Duodenal mucosa (tissue), 2 donors: ENCODE data around the gene OR4K1.

Experiments used
- H3K27ac ChIP-seq: one replicate; pipeline ENCODE4 v1.7.0; 2013; ENCODE audit warnings: low read depth, low read length
- H3K27me3 ChIP-seq, 2 donors: one replicate each; pipeline ENCODE4 v1.7.0; 2013; ENCODE audit warnings: low read length in 2 of 2, control low read depth in 1 of 2; ENCODE audit not compliant: insufficient read depth in 2 of 2, control insufficient read depth in 1 of 2
- H3K36me3 ChIP-seq, 2 donors: one replicate each; pipeline ENCODE4 v1.7.0; 2013; ENCODE audit warnings: low read length in 2 of 2, control low read depth in 1 of 2; ENCODE audit not compliant: insufficient read depth in 2 of 2, control insufficient read depth in 1 of 2
- H3K4me1 ChIP-seq, 2 donors: one replicate each; pipeline ENCODE4 v1.7.0; 2013; ENCODE audit warnings: low read length in 2 of 2, control low read depth in 1 of 2; ENCODE audit not compliant: insufficient read depth in 2 of 2, control insufficient read depth in 1 of 2
- H3K4me3 ChIP-seq, 2 donors: one replicate each; pipeline ENCODE4 v1.7.0; 2013; ENCODE audit warnings: low read length in 2 of 2, low read depth in 1 of 2
- H3K9ac ChIP-seq, 2 donors: one replicate each; pipeline ENCODE4 v1.7.0; 2013; ENCODE audit warnings: low read length in 2 of 2, low read depth in 1 of 2
- H3K9me3 ChIP-seq, 2 donors: one replicate each; pipeline ENCODE4 v1.7.0; 2013; ENCODE audit warnings: low read length in 2 of 2, control low read depth in 1 of 2; ENCODE audit not compliant: control insufficient read depth in 1 of 2

The OR4K1 gene, protein sequence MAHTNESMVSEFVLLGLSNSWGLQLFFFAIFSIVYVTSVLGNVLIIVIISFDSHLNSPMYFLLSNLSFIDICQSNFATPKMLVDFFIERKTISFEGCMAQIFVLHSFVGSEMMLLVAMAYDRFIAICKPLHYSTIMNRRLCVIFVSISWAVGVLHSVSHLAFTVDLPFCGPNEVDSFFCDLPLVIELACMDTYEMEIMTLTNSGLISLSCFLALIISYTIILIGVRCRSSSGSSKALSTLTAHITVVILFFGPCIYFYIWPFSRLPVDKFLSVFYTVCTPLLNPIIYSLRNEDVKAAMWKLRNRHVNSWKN

DNA sequence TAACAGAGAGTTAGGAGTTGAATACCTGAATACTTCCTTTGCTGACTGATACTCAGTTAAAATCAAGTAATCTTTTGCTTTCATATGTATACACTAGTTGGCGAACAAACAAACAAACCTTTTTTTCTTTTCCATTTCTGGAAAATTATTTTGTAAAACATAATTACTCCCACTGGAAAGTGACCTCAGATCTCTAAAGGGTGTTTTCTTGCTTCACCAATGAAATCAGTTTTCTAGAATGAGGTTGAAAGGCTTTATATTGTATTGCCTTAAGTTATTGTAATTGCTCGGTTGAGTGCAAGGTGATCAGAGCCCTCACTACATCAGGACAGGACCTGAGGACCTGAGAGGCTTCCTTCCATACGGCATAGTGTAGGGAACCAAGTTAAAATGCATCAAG lies at the start of gene OR4K1:
Gene OR4K1 (plus strand): TSS at position 301 of the 400 bp plus-strand sequence. CDS start 4,750 bp downstream, outside the sequence.
- no peaks in the 10 kb centered on the region for H3K27me3 ChIP-seq
- H3K9ac ChIP-seq = no peak within 1 kb of the TSS
- H3K4me3 ChIP-seq = no peak within 1 kb of the TSS
- no peaks in the 10 kb centered on the region for H3K36me3 ChIP-seq
- H3K27ac ChIP-seq = no peak within 1 kb of the TSS
- H3K4me1 ChIP-seq = no peaks in the 10 kb centered on the region
- peaks cover 5 to 11% of the 10 kb centered on the region in 2 donors for H3K9me3 ChIP-seq

DNA sequence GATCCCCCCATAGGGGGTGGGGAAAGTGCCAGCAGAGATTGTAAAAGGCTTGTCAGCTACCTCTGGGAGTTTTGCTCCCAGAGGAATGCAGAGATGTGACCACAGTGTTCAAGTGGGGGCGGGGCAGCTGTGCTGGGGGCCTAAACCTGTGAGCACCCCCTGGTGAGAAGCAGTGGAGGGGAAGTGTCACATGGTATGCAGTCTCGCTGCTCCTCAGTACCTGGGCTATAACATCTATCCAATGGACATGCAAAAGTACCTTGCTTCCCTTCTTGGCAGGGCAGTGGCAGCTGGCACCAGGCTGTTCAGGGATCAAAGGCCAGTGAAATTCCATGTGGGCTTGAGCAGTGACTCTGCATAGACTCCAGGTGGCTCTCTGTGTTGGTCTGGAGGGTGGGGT lies 35.4 kb upstream of the OR4K1 start:
- Histone ChIP-seq H3K4me1 (no peaks in the 10 kb centered on the region), H3K36me3 (no peaks in the 10 kb centered on the region), H3K27me3 (no peaks in the 10 kb centered on the region), H3K9me3 (peaks cover 25 to 44% of the 10 kb centered on the region in 2 donors), H3K4me3 (no peak overlapping the region), H3K9ac (no peak overlapping the region), H3K27ac (no peak overlapping the region)

DNA sequence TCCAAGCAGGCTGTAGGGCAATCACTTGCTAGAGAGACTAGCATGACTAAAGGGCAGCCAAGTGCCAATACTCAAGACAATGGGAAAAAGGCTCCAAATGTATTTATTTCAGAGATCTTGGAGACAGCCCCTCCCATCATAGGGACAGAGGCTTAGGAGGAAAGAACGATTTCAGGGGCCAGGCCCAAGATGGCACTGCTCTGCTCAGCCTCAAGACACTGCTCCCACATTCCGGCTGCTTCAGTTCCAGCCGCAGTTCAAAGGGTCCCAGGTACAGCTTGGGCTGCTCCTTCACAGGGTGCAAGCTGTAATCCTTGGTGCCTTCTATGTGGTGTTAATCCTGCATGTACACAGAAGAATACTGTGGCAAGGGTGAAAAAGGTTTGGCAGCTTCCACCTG lies 29.7 kb upstream of the OR4K1 start:
- Histone ChIP-seq H3K27ac (no peak overlapping the region), H3K27me3 (no peaks in the 10 kb centered on the region), H3K9ac (no peak overlapping the region), H3K4me3 (no peak overlapping the region), H3K4me1 (no peaks in the 10 kb centered on the region), H3K9me3 (peaks cover 6 to 22% of the 10 kb centered on the region in 2 donors), H3K36me3 (no peaks in the 10 kb centered on the region)

DNA sequence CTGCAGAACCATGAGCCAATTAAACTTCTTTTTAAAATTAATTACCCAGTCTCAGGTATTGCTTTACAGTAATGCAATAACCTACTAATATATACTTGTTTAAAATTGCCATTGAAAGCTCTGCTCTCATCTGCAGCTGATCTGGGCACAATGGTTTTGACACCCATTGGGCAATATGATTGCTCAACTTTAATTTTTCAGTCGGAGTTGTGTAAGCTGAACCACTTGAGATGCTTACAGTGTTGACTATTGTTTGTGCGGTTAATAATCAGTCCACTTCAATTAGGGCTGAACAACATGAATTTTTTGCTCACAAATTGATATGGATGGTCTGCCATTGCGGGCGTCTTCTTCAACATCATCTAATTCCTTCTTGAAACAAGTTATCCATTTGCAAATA lies 28.3 kb upstream of the OR4K1 start:
- H3K9ac ChIP-seq = no peak overlapping the region
- no peak overlapping the region for H3K4me3 ChIP-seq
- H3K27me3 ChIP-seq = no peaks in the 10 kb centered on the region
- H3K9me3 ChIP-seq = peaks cover 6 to 13% of the 10 kb centered on the region in 2 donors
- no peaks in the 10 kb centered on the region for H3K36me3 ChIP-seq
- no peak overlapping the region for H3K27ac ChIP-seq
- no peaks in the 10 kb centered on the region for H3K4me1 ChIP-seq

DNA sequence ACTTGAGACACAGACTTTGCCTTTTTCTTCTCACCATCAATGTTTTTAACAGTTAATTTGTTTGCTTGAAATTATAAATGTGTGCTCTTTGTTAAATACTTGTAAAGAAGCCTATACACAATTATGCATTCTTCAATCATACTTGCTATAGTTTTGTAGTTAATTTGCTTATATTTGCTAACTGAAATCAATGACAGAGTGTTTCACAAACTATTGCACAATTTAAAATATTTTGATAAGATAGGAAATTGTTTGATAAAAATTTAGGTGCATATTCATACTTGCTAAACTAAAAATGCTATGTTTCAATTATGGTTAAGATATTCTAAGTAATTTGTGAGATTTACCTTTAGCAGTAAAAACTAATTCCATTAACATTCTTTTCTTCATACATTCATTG lies 24.1 kb upstream of the OR4K1 start:
- H3K9me3 ChIP-seq = peaks cover 0 to under 1% of the 10 kb centered on the region in 2 donors
- H3K9ac ChIP-seq = no peak overlapping the region
- H3K36me3 ChIP-seq = no peaks in the 10 kb centered on the region
- H3K4me3 ChIP-seq = no peak overlapping the region
- H3K27ac ChIP-seq = no peak overlapping the region
- H3K27me3 ChIP-seq = no peaks in the 10 kb centered on the region
- no peaks in the 10 kb centered on the region for H3K4me1 ChIP-seq

DNA sequence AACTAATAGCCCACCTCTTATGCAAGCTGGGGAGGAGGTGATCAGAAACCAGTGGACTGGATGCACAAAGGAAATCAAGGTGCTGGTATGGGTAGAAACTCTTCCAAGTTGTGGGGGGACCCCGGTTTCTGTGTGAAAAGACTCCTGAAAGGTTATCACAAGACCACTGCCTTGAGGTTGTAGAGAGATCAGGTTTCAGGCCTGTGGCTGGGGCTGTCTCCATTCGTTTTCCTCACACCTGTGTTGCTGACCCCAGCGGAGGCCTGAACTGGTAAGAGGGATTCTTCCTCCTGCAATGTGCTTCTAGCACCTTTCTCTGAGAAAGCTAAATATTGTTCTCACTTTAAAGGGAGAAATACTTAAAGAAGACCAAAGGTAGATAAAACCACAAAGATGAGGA lies 19.6 kb upstream of the OR4K1 start:
- H3K9ac ChIP-seq = no peak overlapping the region
- H3K27ac ChIP-seq = no peak overlapping the region
- no peaks in the 10 kb centered on the region for H3K4me1 ChIP-seq
- no peaks in the 10 kb centered on the region for H3K9me3 ChIP-seq
- no peaks in the 10 kb centered on the region for H3K36me3 ChIP-seq
- H3K4me3 ChIP-seq = no peak overlapping the region
- H3K27me3 ChIP-seq = no peaks in the 10 kb centered on the region

DNA sequence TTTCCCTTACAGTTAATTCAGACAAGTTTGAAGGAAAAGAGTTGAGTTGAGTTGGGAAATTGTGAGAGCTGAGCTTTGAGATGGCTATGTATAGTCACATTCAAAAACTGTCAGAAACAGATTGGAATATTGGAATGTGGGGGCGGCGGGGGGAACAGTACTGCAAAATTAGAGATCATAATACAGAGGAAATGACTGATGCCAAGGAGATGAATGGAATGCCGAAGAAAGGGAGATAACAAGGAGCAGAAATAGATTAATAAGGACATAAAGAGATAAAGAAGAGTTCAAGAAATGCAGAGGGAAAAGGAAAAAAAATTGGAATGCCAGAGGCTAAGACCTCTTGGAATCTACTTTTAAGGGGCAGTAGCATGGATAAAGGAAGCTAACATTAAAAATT lies 13.5 kb upstream of the OR4K1 start:
- Histone ChIP-seq H3K36me3 (no peaks in the 10 kb centered on the region), H3K4me3 (no peak overlapping the region), H3K4me1 (no peaks in the 10 kb centered on the region), H3K9ac (no peak overlapping the region), H3K27me3 (no peaks in the 10 kb centered on the region), H3K9me3 (no peaks in the 10 kb centered on the region), H3K27ac (no peak overlapping the region)

DNA sequence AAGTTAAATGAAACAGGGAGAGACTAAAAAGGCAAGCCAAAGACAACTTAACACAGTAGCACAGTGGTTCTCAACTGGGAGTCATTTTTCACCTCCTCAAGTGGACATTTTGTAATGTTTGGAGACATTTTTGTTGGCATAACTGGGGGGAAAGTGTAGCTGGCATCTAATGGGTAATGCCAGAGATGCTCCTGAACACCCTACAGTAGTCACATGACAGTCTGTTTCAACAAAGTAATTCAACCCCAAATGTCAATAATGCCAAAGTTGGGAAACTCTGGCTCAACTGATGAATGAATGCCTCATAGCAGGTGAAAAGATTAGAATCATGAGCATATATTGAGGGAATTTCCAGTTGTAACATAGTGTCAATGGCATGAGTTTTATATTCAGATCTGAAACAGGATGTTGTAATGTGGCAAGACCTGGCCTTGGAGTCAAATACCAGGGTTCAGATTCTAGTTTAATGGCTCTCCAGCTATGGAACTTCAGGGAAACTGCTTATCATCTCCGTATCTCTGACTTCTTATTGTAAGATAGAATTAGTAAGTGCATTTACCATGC lies 12.7 kb upstream of the OR4K1 start:
- Histone ChIP-seq H3K4me1 (no peaks in the 10 kb centered on the region), H3K4me3 (no peak overlapping the region), H3K27ac (no peak overlapping the region), H3K36me3 (no peaks in the 10 kb centered on the region), H3K27me3 (no peaks in the 10 kb centered on the region), H3K9ac (no peak overlapping the region), H3K9me3 (no peaks in the 10 kb centered on the region)

DNA sequence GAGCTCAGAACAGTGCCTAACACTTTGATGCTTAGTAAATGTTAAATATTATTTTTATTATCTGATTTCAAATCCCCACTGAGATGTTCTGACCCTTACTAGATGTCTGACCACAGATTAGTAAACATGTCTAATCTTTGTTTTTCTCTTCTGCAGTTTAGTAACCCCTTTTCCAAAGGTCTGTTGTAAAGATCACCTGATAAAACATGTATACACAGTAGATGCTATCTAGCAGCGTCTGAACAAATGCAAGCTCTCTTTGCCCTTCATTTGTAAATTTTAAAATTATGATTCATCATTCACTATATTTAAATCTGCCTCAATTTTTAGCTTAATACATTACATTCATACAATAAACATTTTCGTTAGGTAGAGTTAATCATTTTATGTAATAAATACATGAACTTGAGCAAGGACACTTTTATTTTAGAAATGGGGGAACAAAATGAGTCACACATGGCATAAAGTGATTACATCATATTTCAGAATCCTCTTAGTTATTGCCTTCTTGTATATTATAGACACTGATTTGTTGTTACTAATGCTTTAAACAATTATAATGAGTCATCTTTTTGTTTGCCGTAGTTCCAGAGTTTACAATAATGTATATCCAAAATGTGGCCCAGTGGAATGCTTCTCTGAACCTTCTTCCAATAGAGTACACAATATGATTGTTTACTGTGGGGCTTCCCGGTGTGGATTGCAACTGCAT lies 12.0 kb upstream of the OR4K1 start:
- Histone ChIP-seq H3K4me3 (no peak overlapping the region), H3K36me3 (no peaks in the 10 kb centered on the region), H3K9me3 (no peaks in the 10 kb centered on the region), H3K4me1 (no peaks in the 10 kb centered on the region), H3K9ac (no peak overlapping the region), H3K27me3 (no peaks in the 10 kb centered on the region), H3K27ac (no peak overlapping the region)

DNA sequence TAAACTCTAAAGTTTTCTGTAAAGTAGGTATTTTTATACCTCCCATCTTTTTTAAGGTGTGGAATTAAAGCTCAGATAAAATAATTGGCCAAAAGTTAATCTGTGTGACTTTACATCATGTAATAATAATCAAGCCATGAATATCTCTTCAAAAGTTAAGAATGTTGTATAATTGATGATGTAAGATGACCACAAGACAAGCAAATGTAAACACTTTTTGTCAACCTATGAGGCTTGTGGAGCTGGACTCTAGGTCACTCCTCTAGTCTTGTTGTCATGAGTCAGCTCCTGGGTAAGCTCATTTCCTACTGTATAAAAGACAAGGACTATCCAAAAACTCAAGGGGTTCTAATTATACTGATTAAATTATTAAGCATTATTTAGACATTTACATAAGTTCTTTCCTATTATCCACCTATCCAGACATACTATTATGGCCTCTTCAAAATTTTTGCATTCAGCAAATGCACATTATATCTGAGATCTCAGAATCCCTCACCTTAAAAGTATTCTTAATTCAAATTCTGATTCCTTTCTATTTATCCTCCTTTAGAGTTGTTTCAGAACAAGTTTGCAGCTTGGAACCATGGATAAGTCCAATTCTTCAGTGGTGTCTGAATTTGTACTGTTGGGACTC lies 10.6 kb upstream of the OR4K1 start, which contains the start of gene OR4K5:
Gene OR4K5 (plus strand): TSS at position 587 of the 637 bp plus-strand sequence. CDS start 0 bp downstream, at position 587.
- Histone ChIP-seq H3K27ac (no peak within 1 kb of the TSS), H3K9me3 (no peaks in the 10 kb centered on the region), H3K9ac (no peak within 1 kb of the TSS), H3K4me1 (no peaks in the 10 kb centered on the region), H3K36me3 (no peaks in the 10 kb centered on the region), H3K27me3 (no peaks in the 10 kb centered on the region), H3K4me3 (no peak within 1 kb of the TSS)
